Activated B cell treated with CpG ODN at 0.5 μM for 24 hours (primary cell): ENCODE data around the gene EPDR1. TPM values are rescaled to one million over a fixed set of nuclear protein-coding genes. Genes with fewer than 3 reads are reported as not detected.
A peak's percentile ranks its signal among the peaks of the same experiment; 100 is the strongest.

Source experiments
- ATAC-seq: fragments of 200-7000 bp; cut with Tn5 transposase; one replicate; pipeline ENCODE4 v1.10.0; 2021; ENCODE audit warnings: low read depth, mild to moderate bottlenecking, moderate library complexity
- CTCF ChIA-PET: fragments of 350-600 bp; sonication (Branson Sonifier 250); formaldehyde crosslinking; loops from one replicate; lab custom pipeline; 2021; ENCODE audit warnings: antibody characterized with exemption; lab: Charles Lee
- POLR2A ChIA-PET: fragments of 350-600 bp; sonication (Branson Sonifier 250); formaldehyde crosslinking; loops from one replicate; lab custom pipeline; 2021; ENCODE audit warnings: antibody characterized with exemption; lab: Charles Lee
- DNase-seq: peaks from one replicate; pipeline ENCODE4 v3.0.0; 2022
- H3K27ac Mint-ChIP-seq: one replicate; pipeline ENCODE4 v1.8.0; 2020; ENCODE audit warnings: mixed read lengths
- H3K27me3 Mint-ChIP-seq: one replicate; pipeline ENCODE4 v1.8.0; 2021; ENCODE audit warnings: mixed read lengths
- H3K36me3 Mint-ChIP-seq: one replicate; pipeline ENCODE4 v1.8.0; 2021; ENCODE audit warnings: low read depth, mixed read lengths
- H3K4me1 Mint-ChIP-seq: one replicate; pipeline ENCODE4 v1.8.0; 2021; ENCODE audit warnings: mixed read lengths
- H3K4me3 Mint-ChIP-seq: one replicate; pipeline ENCODE4 v1.8.0; 2020; ENCODE audit warnings: mild to moderate bottlenecking, mixed read lengths
- H3K9me3 Mint-ChIP-seq: one replicate; pipeline ENCODE4 v1.8.0; 2020; ENCODE audit warnings: mixed read lengths
- intact Hi-C: fragments of 100-400 bp; cut with micrococcal nuclease; formaldehyde crosslinking; loops from one replicate; pipeline ENCODE4 v1.15.1; 2024
- total RNA-seq: library from RNA; stranded (reverse); gene quantifications from 2 replicates; pipeline ENCODE4 v1.2.3, GENCODE V29; 2022
- TF ChIP-seq, protein P1 (sequence below): fragments of 200-600 bp; IDR thresholded peaks from one replicate; pipeline ENCODE4 v1.8.0; 2022; ENCODE audit warnings: antibody characterized with exemption, mild to moderate bottlenecking

Gene EPDR1
- total RNA-seq = 0.22 and 0.69 TPM in 2 replicates

DNA sequence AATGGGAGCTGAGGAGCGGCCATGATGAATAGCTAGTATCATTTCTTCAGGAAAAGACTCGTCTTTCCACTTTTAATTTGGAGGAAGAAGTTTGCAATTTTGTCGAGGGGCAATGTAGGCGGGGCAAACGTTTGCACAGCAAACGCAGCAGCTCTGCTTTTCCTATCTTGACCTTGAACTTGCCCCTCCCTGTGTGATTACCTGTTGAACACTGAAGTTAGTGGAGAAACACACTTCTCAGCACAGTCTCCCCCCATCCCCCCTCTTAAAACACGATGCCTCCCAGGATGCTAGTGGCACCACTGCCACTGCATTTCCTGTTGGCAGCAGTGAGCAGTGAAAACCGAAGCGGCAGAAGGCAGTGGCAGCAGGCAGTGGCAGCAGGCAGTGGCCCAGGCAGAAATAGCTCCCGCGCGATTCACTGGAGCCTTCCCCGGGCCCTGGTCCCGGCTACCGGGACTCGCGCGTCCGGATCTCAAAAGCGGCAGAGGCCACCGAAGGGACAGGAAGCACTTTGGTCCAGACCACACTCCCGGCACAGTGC lies at the start of gene EPDR1:
Gene EPDR1 (plus strand): TSS at position 336 of the 544 bp plus-strand sequence. CDS start 300 bp downstream, outside the sequence.
- POLR2A ChIA-PET = no interaction called here
- Mint-ChIP-seq H3K4me3 (peak within 1 kb of the TSS; percentile 77), H3K36me3 (no peaks in the 10 kb centered on the region), H3K9me3 (peaks cover 2% of the 10 kb centered on the region), H3K4me1 (peaks cover 33% of the 10 kb centered on the region), H3K27me3 (peaks cover 50% of the 10 kb centered on the region), H3K27ac (no peak within 1 kb of the TSS)
- intact Hi-C loops = loop anchor here (2.0 kb wide), 1 partner anchor 302 kb away; no protein-coding TSS in a partner anchor
- TF ChIP-seq, protein P1, sequence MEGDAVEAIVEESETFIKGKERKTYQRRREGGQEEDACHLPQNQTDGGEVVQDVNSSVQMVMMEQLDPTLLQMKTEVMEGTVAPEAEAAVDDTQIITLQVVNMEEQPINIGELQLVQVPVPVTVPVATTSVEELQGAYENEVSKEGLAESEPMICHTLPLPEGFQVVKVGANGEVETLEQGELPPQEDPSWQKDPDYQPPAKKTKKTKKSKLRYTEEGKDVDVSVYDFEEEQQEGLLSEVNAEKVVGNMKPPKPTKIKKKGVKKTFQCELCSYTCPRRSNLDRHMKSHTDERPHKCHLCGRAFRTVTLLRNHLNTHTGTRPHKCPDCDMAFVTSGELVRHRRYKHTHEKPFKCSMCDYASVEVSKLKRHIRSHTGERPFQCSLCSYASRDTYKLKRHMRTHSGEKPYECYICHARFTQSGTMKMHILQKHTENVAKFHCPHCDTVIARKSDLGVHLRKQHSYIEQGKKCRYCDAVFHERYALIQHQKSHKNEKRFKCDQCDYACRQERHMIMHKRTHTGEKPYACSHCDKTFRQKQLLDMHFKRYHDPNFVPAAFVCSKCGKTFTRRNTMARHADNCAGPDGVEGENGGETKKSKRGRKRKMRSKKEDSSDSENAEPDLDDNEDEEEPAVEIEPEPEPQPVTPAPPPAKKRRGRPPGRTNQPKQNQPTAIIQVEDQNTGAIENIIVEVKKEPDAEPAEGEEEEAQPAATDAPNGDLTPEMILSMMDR = no peak
- ATAC-seq (peak; percentile 77), DNase-seq (no peak)
- CTCF ChIA-PET = no interaction called here

DNA sequence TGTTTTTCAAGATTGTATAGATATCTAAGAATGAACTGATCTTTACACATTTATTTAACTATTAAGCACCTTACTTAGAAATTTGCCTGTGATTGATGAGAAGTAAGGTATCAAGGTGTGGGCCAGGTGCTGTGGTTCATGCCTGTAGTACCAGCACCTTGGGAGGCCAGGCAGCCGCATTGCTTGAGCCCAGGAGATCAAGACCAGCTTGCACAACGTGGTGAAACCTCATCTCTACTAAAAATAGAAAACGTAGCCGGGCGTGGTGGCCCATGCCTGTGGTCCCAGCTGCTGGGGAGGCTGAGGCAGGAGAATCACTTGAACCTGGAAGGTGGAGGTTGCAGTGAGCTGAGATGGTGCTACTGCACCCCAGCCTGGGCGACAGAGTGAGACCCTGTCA lies 38.4 kb upstream of the EPDR1 start:
- no peak for ATAC-seq
- CTCF ChIA-PET = no interaction called here
- no peak for DNase-seq
- H3K27me3 Mint-ChIP-seq = peaks cover 7% of the 10 kb centered on the region
- intact Hi-C loops = no loop called here
- no peak overlapping the region for H3K27ac Mint-ChIP-seq
- POLR2A ChIA-PET = no interaction called here
- no peak overlapping the region for H3K4me3 Mint-ChIP-seq
- no peaks in the 10 kb centered on the region for H3K4me1 Mint-ChIP-seq
- TF ChIP-seq, protein P1 = no peak
- H3K36me3 Mint-ChIP-seq = no peaks in the 10 kb centered on the region
- H3K9me3 Mint-ChIP-seq = peaks cover 6% of the 10 kb centered on the region

DNA sequence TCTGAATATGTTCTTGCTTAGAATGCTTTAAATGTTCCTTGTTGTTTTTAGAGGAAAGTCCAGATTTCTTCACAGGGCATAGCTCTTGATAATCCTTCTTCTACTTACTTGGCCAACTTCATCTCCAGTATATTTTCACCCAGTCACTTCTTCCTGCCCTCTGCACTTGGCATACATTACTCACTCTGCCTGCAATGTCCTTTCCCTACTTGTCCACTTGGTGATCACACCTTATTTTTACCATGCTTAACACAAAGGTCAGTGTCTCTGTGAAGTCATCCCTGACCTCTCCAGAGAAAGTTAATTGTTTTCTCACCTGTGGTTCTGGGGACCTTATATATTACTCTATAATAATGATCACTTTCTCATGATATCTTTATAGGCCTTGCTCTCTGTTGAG lies 27.1 kb upstream of the EPDR1 start:
- ChIA-PET POLR2A (no interaction called here), CTCF (no interaction called here)

GRCh38 chr7:37894671-37895070 lies 25.8 kb upstream of the EPDR1 start:
- no peak for DNase-seq
- no peak overlapping the region for H3K27ac Mint-ChIP-seq

More for the DNA sequence above, 27.1 kb upstream of the EPDR1 start:
- Mint-ChIP-seq H3K9me3 (no peaks in the 10 kb centered on the region), H3K4me3 (no peak overlapping the region), H3K36me3 (no peaks in the 10 kb centered on the region), H3K27ac (no peak overlapping the region), H3K4me1 (no peaks in the 10 kb centered on the region), H3K27me3 (peaks cover 7% of the 10 kb centered on the region)
- no peak for DNase-seq
- no peak for ATAC-seq
- TF ChIP-seq, protein P1 = no peak
- intact Hi-C loops = no loop called here

GRCh38 chr7:37899712-37900247 lies 20.7 kb upstream of the EPDR1 start:
- no peaks in the 10 kb centered on the region for H3K9me3 Mint-ChIP-seq
- no peaks in the 10 kb centered on the region for H3K36me3 Mint-ChIP-seq
- H3K27me3 Mint-ChIP-seq = peaks cover 8% of the 10 kb centered on the region
- ChIA-PET CTCF (no interaction called here), POLR2A (no interaction called here)
- no peak overlapping the region for H3K27ac Mint-ChIP-seq
- intact Hi-C loops = no loop called here
- DNase-seq (no peak), ATAC-seq (no peak)
- no peak overlapping the region for H3K4me3 Mint-ChIP-seq
- TF ChIP-seq, protein P1 = no peak
- H3K4me1 Mint-ChIP-seq = no peaks in the 10 kb centered on the region

More at GRCh38 chr7:37894671-37895070, 25.8 kb upstream of the EPDR1 start:
- intact Hi-C loops = no loop called here
- Mint-ChIP-seq H3K4me1 (no peaks in the 10 kb centered on the region), H3K9me3 (no peaks in the 10 kb centered on the region), H3K4me3 (no peak overlapping the region), H3K27me3 (peaks cover 3% of the 10 kb centered on the region), H3K36me3 (no peaks in the 10 kb centered on the region)
- CTCF ChIA-PET = no interaction called here
- ATAC-seq = no peak
- POLR2A ChIA-PET = no interaction called here
- TF ChIP-seq, protein P1 = no peak
